IMR-90 (cell line): Measurements from ENCODE around the gene SDCCAG8. TPM values are rescaled to one million over a fixed set of nuclear protein-coding genes. Genes with fewer than 3 reads are reported as not detected.

Experiments used
- ATAC-seq: fragments of 200-7000 bp; cut with Tn5 transposase; 2 replicates; pipeline ENCODE4 v1.9.1; 2020; ENCODE audit warnings: low read depth, mild to moderate bottlenecking, moderate library complexity
- BruUV-seq: library from RNA; stranded (reverse); fragments of 400-500 nt; replicated peaks from 2 replicates; lab custom pipeline; 2021; lab: Mats Ljungman, UMichigan
- CTCF ChIA-PET: fragments of 300-600 bp; formaldehyde crosslinking; extraction: SDS; loops from one replicate; lab custom pipeline; 2021; ENCODE audit warnings: antibody characterized with exemption; lab: Yijun Ruan, JAX
- POLR2A ChIA-PET: fragments of 300-600 bp; sonication (Branson Sonifier 250); formaldehyde crosslinking; loops from one replicate; lab custom pipeline; 2022; ENCODE audit warnings: antibody characterized with exemption; ENCODE audit not compliant: unreplicated experiment; lab: Charles Lee
- DNase-seq: peaks from one replicate; pipeline ENCODE4 v3.0.0; 2013
- H2AFZ ChIP-seq: replicated peaks from 2 replicates; pipeline ENCODE3; 2013; ENCODE audit warnings: low read length, mild to moderate bottlenecking; ENCODE audit not compliant: poor library complexity
- H2AK5ac ChIP-seq: 2 replicates; pipeline ENCODE4 v1.6.1; 2013; ENCODE audit warnings: low read depth, low read length, inconsistent platforms
- H2AK9ac ChIP-seq: replicated peaks from 2 replicates; pipeline ENCODE3; 2013; ENCODE audit warnings: mild to moderate bottlenecking, low read depth, low read length, moderate library complexity; ENCODE audit not compliant: poor library complexity
- H2BK120ac ChIP-seq: 2 replicates; pipeline ENCODE4 v1.6.1; 2013; ENCODE audit warnings: low read depth, low read length, inconsistent platforms
- H2BK15ac ChIP-seq: 3 replicates; pipeline ENCODE4 v1.6.1; 2013; ENCODE audit warnings: low read depth, low read length, inconsistent platforms
- H2BK20ac ChIP-seq: 2 replicates; pipeline ENCODE4 v1.6.1; 2013; ENCODE audit warnings: low read depth, mild to moderate bottlenecking, inconsistent platforms, low read length, moderate library complexity
- H2BK5ac ChIP-seq: 2 replicates; pipeline ENCODE4 v1.6.1; 2013; ENCODE audit warnings: mild to moderate bottlenecking, low read depth, low read length, inconsistent platforms; ENCODE audit not compliant: poor library complexity, severe bottlenecking
- H3K14ac ChIP-seq: replicated peaks from 2 replicates; pipeline ENCODE4 v1.6.1; 2013; ENCODE audit warnings: low read depth, low read length, inconsistent platforms
- H3K18ac ChIP-seq: 2 replicates; pipeline ENCODE4 v1.6.1; 2013; ENCODE audit warnings: low read depth, low read length, control low read depth
- H3K23ac ChIP-seq: 2 replicates; pipeline ENCODE4 v1.6.1; 2013; ENCODE audit warnings: low read depth, low read length, inconsistent platforms
- H3K27ac ChIP-seq: 2 replicates; pipeline ENCODE4 v1.5.1; 2013; ENCODE audit warnings: mild to moderate bottlenecking, control low read depth, low read length; ENCODE audit not compliant: insufficient read depth
- H3K27me3 ChIP-seq: 2 replicates; pipeline ENCODE4 v1.6.1; 2013; ENCODE audit warnings: low read length; ENCODE audit not compliant: control insufficient read depth, insufficient read depth
- H3K36me3 ChIP-seq: 2 replicates; pipeline ENCODE4 v1.6.1; 2013; ENCODE audit warnings: low read length, mixed read lengths; ENCODE audit not compliant: control insufficient read depth, insufficient read depth
- H3K4ac ChIP-seq: 2 replicates; pipeline ENCODE4 v1.6.1; 2013; ENCODE audit warnings: low read depth, low read length, inconsistent platforms
- H3K4me1 ChIP-seq: 2 replicates; pipeline ENCODE4 v1.6.1; 2013; ENCODE audit warnings: low read length, mixed read lengths; ENCODE audit not compliant: control insufficient read depth, insufficient read depth
- H3K4me2 ChIP-seq: 2 replicates; pipeline ENCODE4 v1.6.1; 2013; ENCODE audit warnings: low read depth, mild to moderate bottlenecking, control low read depth, low read length, moderate library complexity
- H3K4me3 ChIP-seq: 2 replicates; pipeline ENCODE4 v1.5.1; 2013; ENCODE audit warnings: low read depth, mild to moderate bottlenecking, control low read depth, low read length, moderate library complexity; ENCODE audit not compliant: insufficient read depth
- H3K56ac ChIP-seq: 2 replicates; pipeline ENCODE4 v1.6.1; 2013; ENCODE audit warnings: low read length, inconsistent platforms; ENCODE audit not compliant: insufficient read depth; ENCODE audit errors: extremely low read depth
- H3K79me1 ChIP-seq, 2 experiments: 2 replicates each; pipeline ENCODE4 v1.6.1; 2013; ENCODE audit warnings: low read length in 2 of 2, inconsistent platforms in 1 of 2, low read depth in 1 of 2
- H3K9ac ChIP-seq: 2 replicates; pipeline ENCODE4 v1.6.1; 2013; ENCODE audit warnings: low read depth, low read length, control low read depth
- H3K9me1 ChIP-seq: 2 replicates; pipeline ENCODE4 v1.6.1; 2013; ENCODE audit warnings: low read length, inconsistent platforms; ENCODE audit not compliant: insufficient read depth
- H3K9me3 ChIP-seq: 2 replicates; pipeline ENCODE4 v1.6.1; 2013; ENCODE audit warnings: low read length; ENCODE audit not compliant: control insufficient read depth, insufficient read depth
- H4K20me1 ChIP-seq: 2 replicates; pipeline ENCODE4 v1.6.1; 2013; ENCODE audit warnings: low read length, inconsistent platforms; ENCODE audit not compliant: insufficient read depth
- H4K5ac ChIP-seq: 2 replicates; pipeline ENCODE4 v1.6.1; 2013; ENCODE audit warnings: mild to moderate bottlenecking, low read depth, low read length, control low read depth
- H4K8ac ChIP-seq, 2 experiments: 2 replicates each; pipeline ENCODE4 v1.6.1; 2013; ENCODE audit warnings: low read depth in 2 of 2, low read length in 2 of 2, control low read depth in 1 of 2, inconsistent platforms in 1 of 2
- H4K91ac ChIP-seq: 2 replicates; pipeline ENCODE4 v1.6.1; 2013; ENCODE audit warnings: low read depth, low read length, inconsistent platforms; ENCODE audit not compliant: insufficient read depth
- BHLHE40 ChIP-seq: fragments of 150-350 bp; IDR thresholded peaks from 2 replicates; pipeline ENCODE4 v1.6.1; 2016; ENCODE audit warnings: mild to moderate bottlenecking, low read depth, low read length
- CEBPB ChIP-seq: IDR thresholded peaks from 2 replicates; pipeline ENCODE4 v1.6.1; 2012; ENCODE audit warnings: low read depth, low read length, improper control_type of control experiment
- CHD1 ChIP-seq: IDR thresholded peaks from 2 replicates; pipeline ENCODE4 v1.6.1; 2012; ENCODE audit warnings: low read depth, low read length, improper control_type of control experiment
- FOS ChIP-seq: fragments of 150-350 bp; IDR thresholded peaks from 2 replicates; pipeline ENCODE4 v1.6.1; 2016; ENCODE audit warnings: low read depth, low read length
- MAFK ChIP-seq: IDR thresholded peaks from 2 replicates; pipeline ENCODE4 v1.6.1; 2012; ENCODE audit warnings: low read depth, low read length, improper control_type of control experiment
- MAZ ChIP-seq: IDR thresholded peaks from 2 replicates; pipeline ENCODE4 v1.6.1; 2012; ENCODE audit warnings: low read depth, mild to moderate bottlenecking, low read length, improper control_type of control experiment, moderate library complexity, borderline replicate concordance
- MXI1 ChIP-seq: IDR thresholded peaks from 2 replicates; pipeline ENCODE4 v1.6.1; 2012; ENCODE audit warnings: low read depth, mild to moderate bottlenecking, low read length, moderate library complexity, borderline replicate concordance
- NFE2L2 ChIP-seq: fragments of 150-350 bp; IDR thresholded peaks from 2 replicates; pipeline ENCODE4 v1.6.1; 2016; ENCODE audit warnings: low read depth, mild to moderate bottlenecking, low read length
- POLR2A ChIP-seq: IDR thresholded peaks from 2 replicates; pipeline ENCODE4 v1.6.1; 2012; ENCODE audit warnings: mild to moderate bottlenecking, low read depth, low read length
- RAD21 ChIP-seq: IDR thresholded peaks from 2 replicates; pipeline ENCODE4 v1.6.1; 2012; ENCODE audit warnings: low read length, improper control_type of control experiment
- RCOR1 ChIP-seq: IDR thresholded peaks from 2 replicates; pipeline ENCODE4 v1.6.1; 2012; ENCODE audit warnings: mild to moderate bottlenecking, low read length, improper control_type of control experiment; ENCODE audit not compliant: insufficient replicate concordance
- RFX5 ChIP-seq: IDR thresholded peaks from 2 replicates; pipeline ENCODE4 v1.8.0; 2012; ENCODE audit warnings: low read depth, mild to moderate bottlenecking, low read length, moderate library complexity
- SMC3 ChIP-seq: fragments of 150-350 bp; IDR thresholded peaks from 2 replicates; pipeline ENCODE4 v1.6.1; 2016; ENCODE audit warnings: low read depth, mild to moderate bottlenecking, antibody characterized with exemption, low read length, moderate library complexity
- USF2 ChIP-seq: fragments of 150-350 bp; IDR thresholded peaks from 2 replicates; pipeline ENCODE4 v1.6.1; 2017; ENCODE audit warnings: mild to moderate bottlenecking, antibody characterized with exemption, low read length, low read depth
- WGBS, 2 experiments: methylation state at CpG; one replicate each; pipeline versions ENCODE4 v1.1.5 to v1.1.7; 2013; ENCODE audit warnings: missing lambda C conversion rate in 2 of 2; ENCODE audit not compliant: insufficient read length in 1 of 2; ENCODE audit errors: extremely low coverage in 2 of 2; 5-methylcytosine and 5-hydroxymethylcytosine counted together
- dilution Hi-C: fragments of 300-500 bp; cut with HindIII; formaldehyde crosslinking; loops from one replicate; pipeline ENCODE4 v1.14.3; 2018; ENCODE audit warnings: low sequenced_read_pairs; ENCODE audit not compliant: unreplicated experiment
- in situ Hi-C: fragments of 300-500 bp; cut with MboI; formaldehyde crosslinking; loops from 3 replicates; pipeline ENCODE4 v1.14.3; 2019; ENCODE audit warnings: low sequenced_read_pairs, inconsistent platforms, mixed read lengths
- intact Hi-C: fragments of 100-400 bp; cut with micrococcal nuclease; formaldehyde crosslinking; loops from 2 replicates; pipeline ENCODE4 v1.10.0; 2022
- polyA plus RNA-seq, 3 experiments: library from polyadenylated mRNA; depleted of rRNA; stranded (reverse); fragments of >200 nt; gene quantifications; 2 replicates each; pipeline ENCODE4 v1.2.3, GENCODE V29; 2012; ENCODE audit warnings: low replicate concordance in 1 of 3
- total RNA-seq: library from RNA; depleted of rRNA; stranded (reverse); fragments of >200 nt; gene quantifications from 2 replicates; pipeline ENCODE4 v1.2.3, GENCODE V29; 2012
- TF ChIP-seq, protein P1 (sequence below): fragments of 150-350 bp; IDR thresholded peaks from 2 replicates; pipeline ENCODE4 v1.6.1; 2016; ENCODE audit warnings: low read depth, mild to moderate bottlenecking, low read length, moderate library complexity, borderline replicate concordance
- TF ChIP-seq, protein P2 (sequence below): conservative IDR thresholded peaks from 2 replicates; pipeline ENCODE4 v1.5.1; 2012; ENCODE audit warnings: mild to moderate bottlenecking, low read depth, low read length, improper control_type of control experiment

Gene SDCCAG8
- total and polyA plus RNA-seq, 2 of the 4 experiments (the other 2 are of a cell fraction), result 25.2 to 46.8 TPM

GRCh38 chr1:243363832-243364231, 108.0 kb downstream of the SDCCAG8 start:
- no peaks in the 10 kb centered on the region for H3K9me3 ChIP-seq
- H3K9me1 ChIP-seq, result no peaks in the 10 kb centered on the region; the same call in 1 of the 2 replicates
- H2BK5ac ChIP-seq, result no peak overlapping the region
- H3K27me3 ChIP-seq, result no peaks in the 10 kb centered on the region
- no peak overlapping the region for H2BK20ac ChIP-seq
- H2BK15ac ChIP-seq, result no peak overlapping the region
- ChIA-PET CTCF (no interaction called here), POLR2A (interaction anchor here (0.6 kb wide), 1 partner anchor 905 kb away, joined by 4 read pairs; no protein-coding TSS in a partner anchor)
- no peak for DNase-seq
- H3K79me1 ChIP-seq, result no peaks in the 10 kb centered on the region
- H2AFZ ChIP-seq, result no peak overlapping the region
- no peak overlapping the region for H2BK120ac ChIP-seq
- H3K4me3 ChIP-seq, result no peak overlapping the region
- no peak overlapping the region for H3K4ac ChIP-seq
- no peak overlapping the region for H3K56ac ChIP-seq
- dilution Hi-C loops, result no loop called here
- H3K27ac ChIP-seq, result no peak overlapping the region
- H4K8ac ChIP-seq, result no peak overlapping the region
- no peak overlapping the region for H4K91ac ChIP-seq
- no peak for TF ChIP-seq MXI1
- TF ChIP-seq NFE2L2, result no peak
- TF ChIP-seq CEBPB, result no peak
- TF ChIP-seq BHLHE40, result no peak
- TF ChIP-seq RFX5, result no peak
- no peak for TF ChIP-seq MAZ
- TF ChIP-seq POLR2A, result no peak
- TF ChIP-seq USF2, result no peak
- TF ChIP-seq RAD21, result no peak
- no peak for TF ChIP-seq MAFK
- TF ChIP-seq, protein P1, sequence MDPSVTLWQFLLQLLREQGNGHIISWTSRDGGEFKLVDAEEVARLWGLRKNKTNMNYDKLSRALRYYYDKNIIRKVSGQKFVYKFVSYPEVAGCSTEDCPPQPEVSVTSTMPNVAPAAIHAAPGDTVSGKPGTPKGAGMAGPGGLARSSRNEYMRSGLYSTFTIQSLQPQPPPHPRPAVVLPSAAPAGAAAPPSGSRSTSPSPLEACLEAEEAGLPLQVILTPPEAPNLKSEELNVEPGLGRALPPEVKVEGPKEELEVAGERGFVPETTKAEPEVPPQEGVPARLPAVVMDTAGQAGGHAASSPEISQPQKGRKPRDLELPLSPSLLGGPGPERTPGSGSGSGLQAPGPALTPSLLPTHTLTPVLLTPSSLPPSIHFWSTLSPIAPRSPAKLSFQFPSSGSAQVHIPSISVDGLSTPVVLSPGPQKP, result no peak
- no peak for TF ChIP-seq SMC3
- TF ChIP-seq, protein P2, sequence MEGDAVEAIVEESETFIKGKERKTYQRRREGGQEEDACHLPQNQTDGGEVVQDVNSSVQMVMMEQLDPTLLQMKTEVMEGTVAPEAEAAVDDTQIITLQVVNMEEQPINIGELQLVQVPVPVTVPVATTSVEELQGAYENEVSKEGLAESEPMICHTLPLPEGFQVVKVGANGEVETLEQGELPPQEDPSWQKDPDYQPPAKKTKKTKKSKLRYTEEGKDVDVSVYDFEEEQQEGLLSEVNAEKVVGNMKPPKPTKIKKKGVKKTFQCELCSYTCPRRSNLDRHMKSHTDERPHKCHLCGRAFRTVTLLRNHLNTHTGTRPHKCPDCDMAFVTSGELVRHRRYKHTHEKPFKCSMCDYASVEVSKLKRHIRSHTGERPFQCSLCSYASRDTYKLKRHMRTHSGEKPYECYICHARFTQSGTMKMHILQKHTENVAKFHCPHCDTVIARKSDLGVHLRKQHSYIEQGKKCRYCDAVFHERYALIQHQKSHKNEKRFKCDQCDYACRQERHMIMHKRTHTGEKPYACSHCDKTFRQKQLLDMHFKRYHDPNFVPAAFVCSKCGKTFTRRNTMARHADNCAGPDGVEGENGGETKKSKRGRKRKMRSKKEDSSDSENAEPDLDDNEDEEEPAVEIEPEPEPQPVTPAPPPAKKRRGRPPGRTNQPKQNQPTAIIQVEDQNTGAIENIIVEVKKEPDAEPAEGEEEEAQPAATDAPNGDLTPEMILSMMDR, result no peak
- TF ChIP-seq CHD1, result no peak
- TF ChIP-seq FOS, result no peak
- no peak for TF ChIP-seq RCOR1
- no peak overlapping the region for H3K4me2 ChIP-seq
- no peak overlapping the region for H4K5ac ChIP-seq
- H3K36me3 ChIP-seq, result 0 out of 2 replicates have a peak, but pooled peaks cover 2% of the 10 kb centered on the region
- no peak for ATAC-seq
- WGBS, 2 experiments, result no CpG with 5 or more reads among the region's 1 CpG
- intact Hi-C loops, result no loop called here
- no TSS peak for BruUV-seq
- H2AK5ac ChIP-seq, result no peak overlapping the region
- no peak overlapping the region for H3K9ac ChIP-seq
- H3K23ac ChIP-seq, result no peak overlapping the region
- H3K4me1 ChIP-seq, result no peaks in the 10 kb centered on the region
- in situ Hi-C loops, result no loop called here
- H2AK9ac ChIP-seq, result no peak overlapping the region
- H3K14ac ChIP-seq, result no peak overlapping the region
- H3K18ac ChIP-seq, result no peak overlapping the region
- no peaks in the 10 kb centered on the region for H4K20me1 ChIP-seq
